DMS153 treated with DMSO at 0.1 percent for 48 hours (cell line): ENCODE data around the gene PAK2.
"Not testable (repeated sequence)": the region's sequence is repeated elsewhere in the genome, so short reads cannot be mapped to it uniquely, and the experiment has no call there.

Experiments used
- DNase-seq: peaks from one replicate; lab custom pipeline; 2025; ENCODE audit not compliant: unreplicated experiment; lab: John Stamatoyannopoulos, UW

The PAK2 gene

DNA sequence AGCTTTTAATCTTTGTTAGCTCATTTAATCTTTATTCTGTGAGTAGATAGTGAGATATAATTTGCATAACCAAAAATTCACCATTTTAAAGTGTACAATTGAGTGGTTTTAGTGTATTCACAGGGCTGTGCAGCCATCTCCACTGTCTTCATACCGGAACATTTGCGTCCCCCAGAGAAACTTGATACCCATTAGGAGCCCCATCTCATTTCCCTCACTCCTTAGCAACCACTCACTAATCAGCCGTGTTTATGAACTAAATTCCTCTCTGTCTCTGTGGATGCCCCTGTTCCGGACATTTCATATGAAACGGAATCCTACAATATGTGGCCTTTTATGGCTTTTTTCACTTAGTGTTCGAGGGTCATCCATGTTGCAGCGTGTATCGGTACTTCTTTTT, 38.2 kb downstream of the PAK2 start:
- DNase-seq: no peak

DNA sequence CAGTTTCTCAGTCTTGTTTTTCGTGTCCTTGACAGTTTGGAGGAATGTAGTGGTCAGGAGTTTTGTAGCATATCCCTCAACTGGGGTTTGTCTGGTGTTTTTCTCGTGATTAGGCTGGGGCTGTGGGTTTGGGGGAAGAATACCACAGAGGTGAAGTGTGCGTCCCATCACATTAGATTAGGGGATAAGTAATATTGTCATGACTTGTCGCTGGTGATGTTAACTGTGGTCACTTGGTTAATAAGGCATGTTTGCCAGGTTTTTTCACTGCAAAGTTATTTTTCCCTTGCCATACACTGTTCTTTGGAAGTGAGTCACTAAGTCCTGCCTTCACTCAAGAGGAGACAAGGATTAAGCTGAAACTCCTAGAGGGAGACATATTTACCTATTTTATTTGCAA, 39.1 kb downstream of the PAK2 start:
- no peak for DNase-seq

DNA sequence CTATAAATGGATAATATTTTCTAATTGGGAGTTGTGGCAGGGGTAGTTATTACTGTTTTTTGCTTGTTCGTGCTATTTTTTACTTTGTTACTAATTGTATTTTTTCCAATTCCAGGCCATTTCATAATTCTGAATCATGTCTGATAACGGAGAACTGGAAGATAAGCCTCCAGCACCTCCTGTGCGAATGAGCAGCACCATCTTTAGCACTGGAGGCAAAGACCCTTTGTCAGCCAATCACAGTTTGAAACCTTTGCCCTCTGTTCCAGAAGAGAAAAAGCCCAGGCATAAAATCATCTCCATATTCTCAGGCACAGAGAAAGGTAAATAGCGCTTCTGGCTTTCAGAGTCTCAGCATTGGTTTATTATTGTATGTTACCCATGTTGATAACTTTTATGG, 42.9 kb downstream of the PAK2 start:
- DNase-seq: no peak

DNA sequence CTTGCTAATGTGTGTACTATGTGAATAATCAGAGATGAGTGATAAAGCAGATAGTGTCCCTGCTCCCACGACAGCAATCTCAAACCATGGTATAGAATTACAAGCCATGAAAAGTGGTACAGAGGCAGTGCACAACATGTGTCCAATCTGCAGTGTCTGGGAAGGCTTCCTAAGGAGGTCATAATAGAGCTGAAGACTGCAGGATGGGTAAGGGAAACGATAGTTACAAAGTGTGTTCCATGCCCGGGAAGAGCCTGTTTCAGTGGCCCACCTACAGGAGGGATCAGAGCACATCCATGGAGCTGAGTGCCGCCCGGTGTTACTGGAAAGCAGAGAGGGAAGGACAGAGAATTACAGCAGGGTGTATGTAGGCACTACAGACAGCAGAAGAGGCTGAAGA, 48.9 kb downstream of the PAK2 start:
- DNase-seq: no peak

DNA sequence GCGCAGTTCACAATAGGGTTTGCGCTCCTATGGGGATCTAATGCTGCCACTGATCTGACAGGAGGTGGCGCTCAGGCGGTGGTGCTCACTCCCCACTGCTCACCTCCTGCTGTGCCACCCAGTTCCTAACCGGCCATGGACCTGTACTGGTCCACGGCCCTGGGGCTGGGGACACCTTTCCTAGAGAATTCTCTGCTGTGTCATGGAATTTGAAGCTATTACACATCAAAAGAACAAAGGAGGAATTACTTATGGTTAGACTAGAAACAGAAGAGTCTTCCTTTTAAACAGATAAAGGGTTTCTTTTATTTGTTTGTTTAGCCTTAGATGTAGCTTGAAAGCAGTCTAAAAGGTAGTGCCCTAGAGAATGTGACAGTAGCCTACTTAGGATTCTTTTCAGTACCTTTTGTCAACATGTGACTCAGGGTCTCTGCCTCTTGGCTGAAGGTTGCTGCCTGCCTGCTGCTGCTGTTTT, 50.3 kb downstream of the PAK2 start:
- DNase-seq: no peak

DNA sequence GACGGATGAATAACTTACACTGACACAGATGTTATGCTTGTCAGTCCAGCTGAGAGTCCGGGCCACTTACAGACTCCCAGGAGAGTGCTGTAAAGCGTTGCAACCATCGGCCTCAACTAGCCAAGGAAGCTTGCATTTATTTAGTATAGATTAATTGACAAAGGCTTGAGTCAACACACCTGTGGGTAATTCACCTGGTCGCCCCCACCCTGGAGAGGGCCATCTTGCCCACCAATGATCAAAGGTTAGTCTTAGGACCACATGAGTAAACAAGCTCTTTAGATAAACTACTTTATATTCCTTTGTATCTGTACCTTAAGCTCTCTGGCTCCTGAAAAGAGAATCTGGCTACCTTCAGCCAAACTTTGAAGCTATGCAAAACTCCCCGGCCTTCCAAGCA, 51.0 kb downstream of the PAK2 start:
- no peak for DNase-seq

DNA sequence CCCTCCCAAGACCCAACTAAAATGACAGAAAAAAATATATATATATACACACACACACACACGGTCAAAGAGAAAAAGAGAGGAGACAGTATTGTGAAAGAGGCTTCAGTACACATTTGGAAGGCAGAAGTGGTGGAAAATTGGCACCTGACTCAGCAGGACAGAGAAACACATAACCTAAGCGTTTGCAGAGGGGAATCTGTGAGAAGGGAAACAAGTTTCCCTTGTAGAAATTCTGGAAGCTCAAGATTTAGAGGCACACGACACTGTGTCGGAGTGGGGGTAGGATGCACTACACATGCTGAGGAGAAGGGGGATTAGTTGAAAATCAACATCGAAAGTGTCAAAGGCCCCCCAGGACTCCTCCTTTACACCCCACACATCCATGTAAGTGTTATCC, 53.1 kb downstream of the PAK2 start:
- no peak for DNase-seq

DNA sequence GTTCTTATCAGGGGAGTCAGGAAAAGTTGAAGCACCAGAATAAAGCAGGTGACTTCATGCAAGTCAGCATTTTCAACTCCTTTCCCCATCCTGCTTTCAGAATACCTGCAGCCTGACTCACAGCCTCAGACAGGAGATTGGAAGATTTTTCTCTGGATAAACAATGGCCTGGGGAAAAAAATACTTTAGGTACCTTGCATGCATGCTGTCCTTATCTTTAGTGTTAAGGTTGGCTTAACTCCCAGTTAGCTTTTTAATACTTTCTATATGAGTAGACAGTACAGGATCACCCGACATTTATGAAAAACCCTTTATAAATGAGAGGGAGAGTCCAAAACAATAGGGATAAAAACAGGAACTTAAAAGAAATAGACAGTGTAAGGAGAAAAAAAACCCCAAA, 53.6 kb downstream of the PAK2 start:
- DNase-seq: no peak

DNA sequence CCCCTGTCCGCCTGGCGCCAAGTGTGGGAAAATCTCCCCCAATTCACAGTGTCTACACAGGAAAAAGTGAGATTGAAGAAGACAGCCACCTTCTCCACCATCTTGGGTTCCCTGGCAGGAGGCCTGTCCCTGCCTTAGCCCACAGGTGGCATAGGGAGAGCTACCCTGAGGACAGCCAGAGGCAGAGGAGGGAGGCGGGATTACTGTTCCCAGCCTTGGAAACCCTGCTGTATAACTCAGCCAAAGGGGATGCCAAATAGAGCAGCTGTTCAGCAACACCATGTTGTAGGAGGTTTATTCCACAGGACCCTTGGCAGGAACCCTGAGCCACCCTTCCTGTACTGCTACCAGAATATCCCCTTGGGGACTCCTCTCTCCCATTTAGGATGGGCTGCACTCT, 54.8 kb downstream of the PAK2 start:
- DNase-seq: no peak

DNA sequence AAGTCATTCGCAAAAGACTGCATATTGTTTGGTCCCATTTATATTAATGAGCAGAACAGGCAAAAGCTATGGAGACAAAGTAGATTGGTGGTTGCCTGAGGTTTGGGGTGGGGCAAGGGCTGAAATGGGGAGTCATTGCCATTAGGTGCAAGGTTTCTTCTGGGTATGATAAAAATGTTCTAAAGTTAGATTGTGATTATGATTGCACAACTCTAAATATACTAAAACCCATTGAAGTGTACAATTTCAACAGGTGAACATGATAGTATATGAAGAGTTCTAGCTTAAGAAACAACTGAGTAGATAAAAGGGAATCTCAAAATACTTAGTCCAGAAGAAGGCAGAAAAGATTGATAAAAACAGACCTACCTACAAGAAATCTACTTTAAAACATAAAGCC, 56.7 kb downstream of the PAK2 start:
- no peak for DNase-seq

DNA sequence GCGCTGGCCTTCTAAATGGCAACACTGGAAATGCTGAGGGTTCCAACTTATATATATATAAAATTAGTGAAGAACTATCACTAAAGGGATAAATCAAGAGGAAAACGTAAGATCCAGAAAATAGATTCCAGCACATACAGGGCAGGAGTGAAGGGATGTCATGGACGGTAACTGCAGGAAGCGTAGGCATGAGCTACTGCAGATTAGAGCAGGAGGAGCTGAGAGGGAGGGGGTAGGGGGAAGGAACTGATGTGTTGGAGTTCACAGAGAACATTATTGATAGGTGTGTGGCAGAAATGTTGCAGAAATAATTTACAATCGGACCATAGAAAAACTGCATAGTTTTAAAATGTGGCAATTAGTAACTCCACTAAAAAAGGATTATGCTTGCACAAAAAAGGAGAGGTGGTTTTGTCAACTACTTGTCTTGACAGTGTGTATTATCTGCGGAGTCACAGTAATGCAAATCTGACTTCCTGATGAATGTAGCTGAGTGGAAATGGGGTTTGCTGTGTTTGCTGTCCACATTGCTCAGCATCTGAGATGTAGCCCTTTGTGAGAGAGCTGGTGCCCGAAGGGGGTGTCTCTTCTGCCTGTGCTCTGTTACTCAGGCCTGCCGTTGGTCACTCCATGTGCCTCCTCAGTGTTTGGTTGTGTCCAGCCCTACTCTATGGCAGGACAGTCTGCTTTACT, 61.2 kb downstream of the PAK2 start:
- no peak for DNase-seq

DNA sequence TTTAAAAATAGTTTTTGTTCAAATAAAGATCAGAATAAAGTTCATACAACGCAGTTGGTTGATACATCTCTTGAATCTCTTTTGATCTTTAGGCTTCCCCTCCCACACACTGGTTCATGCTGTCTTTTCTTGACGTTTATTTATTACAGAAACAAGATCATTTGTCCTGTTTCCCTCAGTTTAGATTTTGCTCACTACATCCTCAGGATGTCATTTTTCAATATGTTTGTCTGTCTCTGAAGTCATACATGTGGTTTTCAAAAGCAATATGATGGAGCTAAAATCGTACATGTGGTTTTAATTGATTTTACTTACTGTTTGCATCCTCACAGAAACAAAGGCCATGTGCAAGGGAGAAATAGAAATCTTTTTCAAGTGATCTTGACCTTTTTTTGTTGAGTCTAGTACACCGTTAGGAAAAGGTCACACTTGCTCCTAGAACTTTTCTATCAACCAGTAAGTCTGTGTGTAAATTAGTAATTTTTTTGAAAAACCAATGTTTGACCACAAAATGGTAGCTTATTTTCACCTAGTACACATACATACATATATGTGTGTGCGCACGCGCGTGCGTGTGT, 64.3 kb downstream of the PAK2 start:
- no peak for DNase-seq

DNA sequence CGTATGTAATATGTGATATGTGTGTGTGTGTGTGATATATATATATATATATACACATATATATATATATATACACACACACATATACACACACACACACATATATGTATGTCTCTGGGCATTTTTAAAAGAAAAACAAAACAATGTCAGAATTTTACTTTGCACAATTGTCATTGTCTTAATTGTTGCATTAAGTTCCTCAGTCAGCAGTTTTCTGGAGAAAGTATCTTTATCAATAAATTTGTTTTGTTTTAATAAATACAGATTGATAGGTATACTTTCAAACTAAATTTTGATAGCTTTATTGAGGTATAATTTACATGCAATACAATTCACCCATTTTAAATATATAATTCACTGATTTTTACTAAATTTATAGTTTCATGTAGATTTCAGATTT, 65.1 kb downstream of the PAK2 start:
- no peak for DNase-seq

DNA sequence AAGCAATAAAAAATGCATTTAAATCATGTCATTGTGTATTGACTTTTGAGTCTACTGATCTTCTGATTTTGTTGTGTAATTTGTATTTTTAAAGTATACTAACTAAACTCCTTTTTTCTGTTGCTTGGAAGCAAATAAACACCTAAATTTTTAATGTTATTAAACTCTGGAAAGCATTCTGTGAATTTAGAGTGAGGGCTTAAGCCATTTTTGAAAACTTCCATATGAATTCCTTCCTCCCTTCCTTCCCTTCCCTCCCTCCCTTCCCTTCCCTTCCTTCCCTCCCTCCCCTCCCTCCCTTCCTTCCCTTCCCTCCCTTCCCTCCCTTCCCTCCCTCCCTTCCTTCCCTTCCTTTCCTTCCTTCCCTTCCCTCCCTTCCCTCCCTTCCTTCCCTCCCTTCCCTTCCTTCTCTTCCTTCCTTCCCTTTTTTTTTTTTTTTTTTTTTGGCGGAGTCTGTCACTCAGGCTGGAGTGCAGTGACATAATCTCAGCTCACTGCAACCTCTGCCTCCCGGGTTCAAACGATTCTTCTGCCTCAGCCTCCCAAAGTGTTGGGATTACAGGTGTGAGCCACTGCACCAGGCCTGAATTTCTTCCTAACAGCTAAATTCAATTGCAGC, 71.4 kb downstream of the PAK2 start:
- DNase-seq: no peak

DNA sequence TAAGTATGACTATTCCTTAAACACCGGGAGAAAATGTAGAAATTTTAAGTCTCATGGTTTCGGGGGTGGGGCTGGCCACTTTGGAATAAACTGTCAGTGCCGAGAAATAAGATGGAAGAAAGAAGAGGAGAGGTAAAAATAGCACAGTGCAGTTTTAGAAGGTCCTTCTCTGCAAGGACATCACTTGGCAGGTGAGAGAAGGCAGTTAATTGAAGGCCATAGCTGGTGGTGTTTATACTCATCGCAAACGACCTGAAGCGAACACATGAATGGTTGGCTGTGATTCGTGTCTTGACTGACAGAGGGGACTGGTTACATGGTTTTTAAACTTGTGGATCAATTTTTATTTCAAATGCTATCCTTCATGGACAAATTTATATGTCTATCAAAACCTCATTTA, 73.2 kb downstream of the PAK2 start:
- no peak for DNase-seq

DNA sequence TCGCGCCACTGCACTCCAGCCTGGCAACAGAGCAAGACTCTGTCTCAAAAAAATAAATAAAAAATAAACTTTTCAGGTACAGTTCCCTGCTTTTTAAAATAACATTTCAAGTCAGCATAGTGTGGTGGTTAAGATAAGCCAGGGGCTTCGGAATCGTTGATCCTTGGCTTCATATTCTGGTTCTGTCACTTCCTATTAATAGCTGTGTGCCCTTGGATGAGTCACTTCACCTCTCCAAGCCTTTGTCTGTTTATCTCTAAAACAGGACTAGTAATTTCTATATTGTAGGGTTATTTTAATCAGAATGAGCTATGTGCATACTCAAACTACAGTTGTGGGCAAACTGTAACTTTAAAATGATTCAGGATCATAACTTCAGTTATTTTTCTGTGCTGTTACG, 74.2 kb downstream of the PAK2 start:
- no peak for DNase-seq

DNA sequence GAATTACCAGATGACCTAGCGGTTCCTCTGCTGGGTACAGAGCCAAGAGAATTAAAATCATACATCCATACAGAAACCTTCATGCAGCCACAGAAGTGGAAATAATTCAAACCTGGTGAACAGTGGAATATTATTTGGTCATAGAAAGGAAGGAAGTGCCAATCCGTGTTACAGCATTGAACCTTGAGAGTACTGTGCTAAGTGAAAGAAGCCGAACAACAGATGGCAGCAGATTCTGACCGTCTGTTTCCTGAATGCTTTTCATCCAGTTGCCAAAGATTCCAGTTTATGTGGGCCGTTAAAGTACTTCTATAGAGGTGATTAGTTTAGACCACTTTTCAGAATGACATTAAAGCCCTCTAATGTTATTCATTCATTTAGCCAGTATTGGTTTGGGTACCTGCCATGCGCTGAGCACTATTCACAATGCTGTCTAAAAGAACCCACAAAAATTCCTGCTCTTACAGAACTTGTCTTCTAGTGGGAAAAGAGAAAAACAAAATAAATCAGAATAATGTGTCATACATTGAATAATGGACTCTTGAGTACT, 82.2 kb downstream of the PAK2 start:
- no peak for DNase-seq

DNA sequence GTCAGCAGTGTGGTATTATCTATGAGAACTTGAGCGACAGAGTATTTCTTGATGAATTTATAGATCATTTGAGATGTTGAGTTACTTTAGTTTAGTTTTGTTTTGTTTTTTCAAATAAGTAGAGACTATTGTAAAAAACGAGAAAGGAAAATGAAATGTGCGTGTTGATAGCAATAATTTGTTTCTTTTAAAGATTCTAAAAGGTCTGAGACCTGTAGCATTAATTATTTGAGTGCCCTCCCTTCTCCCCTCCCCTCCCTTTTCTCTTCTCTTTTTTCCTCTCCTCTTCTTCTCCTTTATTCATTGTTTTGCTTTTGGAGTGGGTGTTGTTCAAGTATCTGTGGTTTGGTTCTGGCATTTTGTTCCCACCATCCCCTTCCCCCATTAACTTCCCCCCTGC, 90.0 kb downstream of the PAK2 start:
- not testable (repeated sequence) for DNase-seq

DNA sequence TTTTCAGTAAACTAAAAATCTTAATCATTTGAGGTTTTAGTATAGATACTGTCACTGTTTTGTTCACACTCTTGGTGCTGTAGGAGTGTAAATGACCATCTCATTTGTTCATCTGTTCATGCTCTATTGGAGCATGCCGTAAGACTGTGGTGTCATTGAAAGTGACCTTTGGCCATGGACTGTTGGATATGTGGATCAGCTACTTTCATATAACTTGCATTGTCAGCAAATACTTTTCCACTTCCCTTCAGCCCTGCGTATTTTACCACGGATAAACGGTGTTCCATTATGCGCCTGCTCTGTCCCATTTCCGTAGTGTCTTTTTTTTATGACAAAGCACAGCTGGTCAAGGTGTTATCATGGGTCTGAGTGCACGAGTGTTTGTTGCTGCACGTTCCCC, 95.4 kb downstream of the PAK2 start:
- DNase-seq: no peak

DNA sequence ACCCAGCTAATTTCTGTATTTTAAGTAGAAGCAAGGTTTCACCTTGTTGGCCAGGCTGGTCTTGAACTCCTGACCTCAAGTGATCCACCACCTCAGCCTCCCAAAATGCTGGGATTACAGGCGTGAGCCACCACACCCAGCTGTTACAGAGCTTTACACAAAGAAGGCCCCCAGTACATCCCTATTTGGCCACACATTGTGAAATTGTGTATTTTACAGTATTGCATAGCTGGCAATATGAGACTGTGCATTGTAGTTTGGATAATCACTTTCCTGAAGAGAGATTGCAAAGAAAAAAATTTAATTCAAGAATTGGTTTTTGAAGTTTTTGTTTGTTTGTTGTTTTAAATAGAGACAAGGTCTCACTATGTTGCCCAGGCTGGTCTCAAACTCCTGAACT, 97.0 kb downstream of the PAK2 start:
- DNase-seq: not testable (repeated sequence)

DNA sequence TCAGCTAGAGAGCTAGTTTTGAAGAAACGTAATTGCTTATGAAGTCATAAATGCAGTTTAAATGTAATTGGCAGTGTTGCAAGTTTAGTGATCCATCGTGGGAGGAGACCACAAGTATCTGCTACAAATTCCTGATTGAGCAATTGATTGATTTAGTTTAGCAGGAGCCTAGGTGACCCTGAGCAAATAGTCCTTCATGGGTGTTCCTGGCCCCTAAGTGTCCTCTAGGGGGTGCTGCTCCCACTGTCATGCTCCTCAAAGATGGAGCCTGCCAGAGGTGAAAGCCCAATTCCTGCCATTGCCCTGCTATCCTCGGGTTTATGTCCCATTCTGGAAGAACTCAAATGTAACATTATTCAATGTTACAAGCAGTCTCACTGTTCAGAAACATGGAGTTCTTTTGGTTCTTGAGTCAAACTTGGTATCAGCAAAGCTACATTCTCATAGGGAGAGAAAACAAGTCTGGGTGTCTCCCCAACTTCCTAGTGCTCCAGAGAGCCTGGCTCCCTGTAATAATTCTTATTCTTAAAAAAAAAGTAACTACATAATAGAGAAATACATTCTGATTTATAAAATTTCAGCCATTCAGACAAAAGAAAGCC, 98.3 kb downstream of the PAK2 start:
- DNase-seq: peak; percentile 32

DNA sequence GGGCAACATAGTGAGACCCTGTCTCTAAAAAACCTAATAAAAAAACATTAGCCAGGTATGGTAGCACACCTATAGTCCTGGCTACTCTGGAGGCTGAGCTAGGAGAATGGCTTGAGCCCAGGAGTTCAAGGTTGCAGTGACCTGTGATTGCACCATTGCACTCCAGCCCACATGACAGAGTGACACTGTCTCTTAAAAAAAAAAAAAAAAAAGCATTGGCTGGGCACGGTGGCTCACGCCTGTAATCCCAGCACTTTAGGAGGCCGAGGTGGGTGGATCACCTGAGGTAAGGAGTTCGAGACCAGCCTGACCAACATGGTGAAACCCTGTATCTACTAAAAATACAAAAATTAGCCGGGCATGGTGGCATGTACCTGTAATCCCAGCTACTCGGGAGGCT, 99.7 kb downstream of the PAK2 start:
- DNase-seq: not testable (repeated sequence)
